B cell (primary cell): ENCODE data around the gene DPH2. TPM values are rescaled to one million over a fixed set of nuclear protein-coding genes. Genes with fewer than 3 reads are reported as not detected.

Source experiments
- ATAC-seq: fragments of 200-7000 bp; cut with Tn5 transposase; one replicate; pipeline ENCODE4 v1.10.0; 2021; ENCODE audit warnings: low read depth, mild to moderate bottlenecking, moderate number of reproducible peaks, moderate library complexity
- CTCF ChIA-PET: fragments of 350-600 bp; sonication (Branson Sonifier 250); formaldehyde crosslinking; loops from one replicate; lab custom pipeline; 2021; ENCODE audit warnings: antibody characterized with exemption, inconsistent platforms; lab: Charles Lee
- POLR2A ChIA-PET: fragments of 350-600 bp; sonication (Branson Sonifier 250); formaldehyde crosslinking; loops from one replicate; lab custom pipeline; 2021; ENCODE audit warnings: antibody characterized with exemption; lab: Charles Lee
- DNase-seq: peaks from one replicate; pipeline ENCODE4 v3.0.0; 2013
- H2AFZ ChIP-seq: 2 replicates; pipeline ENCODE4 v1.6.1; 2012; ENCODE audit warnings: mild to moderate bottlenecking, low read depth, low read length; ENCODE audit not compliant: insufficient read depth, poor library complexity, severe bottlenecking
- H3K27ac ChIP-seq, 2 donors: 1 replicate in 1 of 2; 2 replicates in 1 of 2; pipeline ENCODE4 v1.5.1; 2012 to 2013; ENCODE audit warnings: low read length in 2 of 2, mild to moderate bottlenecking in 2 of 2, moderate library complexity in 1 of 2
- H3K27me3 ChIP-seq, 4 experiments: fragments of 200-600 bp in 1 of 4; sonication (generic) in 1 of 4; replicated peaks in 1 of 4; 1 replicate in 2 of 4; 2 replicates in 2 of 4; pipeline versions ENCODE4 v1.6.1 to v1.7.0; 2013 to 2016; ENCODE audit warnings: low read length in 3 of 4, mild to moderate bottlenecking in 2 of 4, mixed read lengths in 1 of 4, moderate library complexity in 1 of 4; ENCODE audit not compliant: insufficient read depth in 4 of 4, control insufficient read depth in 3 of 4; ENCODE audit errors: control extremely low read depth in 1 of 4
- H3K36me3 ChIP-seq, 2 experiments: replicated peaks in 1 of 2; 1 replicate in 1 of 2; 2 replicates in 1 of 2; pipeline versions ENCODE4 v1.6.1 to v1.7.1; 2013; ENCODE audit warnings: low read length in 1 of 2; ENCODE audit not compliant: insufficient read depth in 2 of 2, control insufficient read depth in 1 of 2; ENCODE audit errors: control extremely low read depth in 1 of 2, extremely low read depth in 1 of 2
- H3K4me1 ChIP-seq, 2 donors: fragments of 200-600 bp in 1 of 2; sonication (generic) in 1 of 2; 1 replicate in 1 of 2; 2 replicates in 1 of 2; pipeline versions ENCODE4 v1.5.1 to v1.6.1; 2013 to 2017; ENCODE audit warnings: low read length in 2 of 2; ENCODE audit not compliant: control insufficient read depth in 2 of 2, insufficient read depth in 2 of 2
- H3K4me2 ChIP-seq: replicated peaks from 2 replicates; pipeline ENCODE3; 2012; ENCODE audit warnings: mild to moderate bottlenecking, low read depth, low read length; ENCODE audit not compliant: poor library complexity, severe bottlenecking
- H3K4me3 ChIP-seq, 5 experiments: fragments of 200-600 bp in 1 of 5; sonication (generic) in 1 of 5; 1 replicate in 3 of 5; 2 replicates in 2 of 5; pipeline versions ENCODE4 v1.5.1 to v1.7.0; 2011 to 2016; ENCODE audit warnings: low read length in 4 of 5, mild to moderate bottlenecking in 4 of 5, low read depth in 2 of 5, control low read depth in 1 of 5, moderate library complexity in 1 of 5; ENCODE audit not compliant: insufficient read depth in 1 of 5; ENCODE audit errors: control extremely low read depth in 1 of 5, extremely low read depth in 1 of 5
- H3K79me2 ChIP-seq: fragments of 200-600 bp; sonication (generic); one replicate; pipeline ENCODE4 v1.6.0; 2016; ENCODE audit warnings: low read length; ENCODE audit not compliant: control insufficient read depth, insufficient read depth
- H3K9ac ChIP-seq: fragments of 200-600 bp; sonication (generic); 2 replicates; pipeline ENCODE4 v1.6.1; 2017; ENCODE audit warnings: mild to moderate bottlenecking, low read length, moderate library complexity
- H3K9me3 ChIP-seq, 3 donors: one replicate each; pipeline versions ENCODE4 v1.6.1 to v1.7.1; 2013; ENCODE audit warnings: low read length in 2 of 3; ENCODE audit not compliant: control insufficient read depth in 2 of 3, insufficient read depth in 1 of 3; ENCODE audit errors: control extremely low read depth in 1 of 3
- H4K20me1 ChIP-seq: 2 replicates; pipeline ENCODE4 v1.6.0; 2012; ENCODE audit warnings: mild to moderate bottlenecking, low read length; ENCODE audit not compliant: insufficient read depth, control insufficient read depth, poor library complexity, severe bottlenecking
- H3K27ac Mint-ChIP-seq: one replicate; pipeline ENCODE4 v1.8.0; 2021; ENCODE audit warnings: mixed read lengths
- H3K27me3 Mint-ChIP-seq: one replicate; pipeline ENCODE4 v1.8.0; 2021; ENCODE audit warnings: mixed read lengths
- H3K4me1 Mint-ChIP-seq: one replicate; pipeline ENCODE4 v1.8.0; 2021; ENCODE audit warnings: mixed read lengths
- H3K4me3 Mint-ChIP-seq: one replicate; pipeline ENCODE4 v1.8.0; 2021; ENCODE audit warnings: mixed read lengths
- H3K9me3 Mint-ChIP-seq: one replicate; pipeline ENCODE4 v1.8.0; 2022; ENCODE audit warnings: mixed read lengths; ENCODE audit not compliant: insufficient read depth
- CTCF ChIP-seq: fragments of 200-600 bp; IDR thresholded peaks from one replicate; pipeline ENCODE4 v1.8.0; 2022; ENCODE audit warnings: antibody characterized with exemption, mild to moderate bottlenecking
- EZH2 ChIP-seq: IDR thresholded peaks from 2 replicates; pipeline ENCODE4 v1.6.1; 2012; ENCODE audit warnings: borderline replicate concordance, low read depth, mild to moderate bottlenecking, moderate library complexity, low read length; ENCODE audit not compliant: insufficient read depth, poor library complexity, severe bottlenecking
- WGBS: methylation state at CpG from one replicate; pipeline ENCODE4 v1.1.5; 2013; ENCODE audit warnings: missing lambda C conversion rate; ENCODE audit not compliant: insufficient coverage; 5-methylcytosine and 5-hydroxymethylcytosine counted together
- intact Hi-C: fragments of 100-400 bp; cut with micrococcal nuclease; formaldehyde crosslinking; loops from one replicate; pipeline ENCODE4 v1.10.0; 2022
- polyA plus RNA-seq: library from polyadenylated mRNA; depleted of rRNA; stranded (reverse); fragments of >200 nt; gene quantifications from 2 replicates; pipeline ENCODE4 v1.2.3, GENCODE V29; 2012
- total RNA-seq, 2 donors: library from RNA; stranded (reverse); fragments of 120-200 nt in 1 of 2; gene quantifications; 1 replicate in 1 of 2; 2 replicates in 1 of 2; pipeline versions ENCODE4 v1.2.3 to v1.2.4, GENCODE V29; 2013 to 2022

Gene DPH2
- total and polyA plus RNA-seq, 2 donors (not counting 1 experiment from before 2014, with no cell fraction given): 30.5 to 71.9 TPM

GRCh38 chr1:43982808-43983207 lies 13.0 kb downstream of the DPH2 start:
- no peak overlapping the region for H2AFZ ChIP-seq
- no peak for ATAC-seq
- WGBS: 96% methylated on average over 15 of the region's 15 CpGs

GRCh38 chr1:43983253-43983899 lies 13.6 kb downstream of the DPH2 start:
- no peak overlapping the region for H3K4me3 Mint-ChIP-seq

More at GRCh38 chr1:43982808-43983207, 13.0 kb downstream of the DPH2 start:
- Mint-ChIP-seq H3K27ac (no peak overlapping the region), H3K9me3 (no peaks in the 10 kb centered on the region), H3K4me1 (peaks cover 27% of the 10 kb centered on the region), H3K27me3 (no peaks in the 10 kb centered on the region), H3K4me3 (no peak overlapping the region)
- Histone ChIP-seq H4K20me1 (peaks cover 10% of the 10 kb centered on the region), H3K27me3 (no peaks in the 10 kb centered on the region), H3K9me3 (no peaks in the 10 kb centered on the region), H3K36me3 (peaks cover 0 to 5% of the 10 kb centered on the region in 2 experiments), H3K79me2 (no peaks in the 10 kb centered on the region), H3K27ac (no peak overlapping the region), H3K9ac (no peak overlapping the region), H3K4me3 (no peak overlapping the region), H3K4me1 (peaks cover 19 to 36% of the 10 kb centered on the region in 2 donors), H3K4me2 (no peak overlapping the region)
- no peak for TF ChIP-seq CTCF
- ChIA-PET POLR2A (no interaction called here), CTCF (no interaction called here)
- intact Hi-C loops: no loop called here
- DNase-seq: no peak

More at GRCh38 chr1:43983253-43983899, 13.6 kb downstream of the DPH2 start:
- Histone ChIP-seq H3K9me3 (no peaks in the 10 kb centered on the region), H3K79me2 (no peaks in the 10 kb centered on the region), H3K4me3 (no peak overlapping the region), H3K27me3 (no peaks in the 10 kb centered on the region), H3K4me1 (peaks cover 18 to 30% of the 10 kb centered on the region in 2 donors), H4K20me1 (peaks cover 4% of the 10 kb centered on the region), H3K9ac (no peak overlapping the region), H3K4me2 (no peak overlapping the region), H3K36me3 (peaks cover 0 to under 1% of the 10 kb centered on the region in 2 experiments), H2AFZ (no peak overlapping the region), H3K27ac (no peak overlapping the region)
- WGBS: 98% methylated on average over 7 of the region's 12 CpGs
- H3K4me1 Mint-ChIP-seq: peaks cover 23% of the 10 kb centered on the region
- intact Hi-C loops: no loop called here
- no peaks in the 10 kb centered on the region for H3K27me3 Mint-ChIP-seq
- H3K27ac Mint-ChIP-seq: no peak overlapping the region
- ATAC-seq (no peak), DNase-seq (no peak)
- CTCF ChIA-PET: no interaction called here
- no peaks in the 10 kb centered on the region for H3K9me3 Mint-ChIP-seq
- no peak for TF ChIP-seq EZH2
- no peak for TF ChIP-seq CTCF
- POLR2A ChIA-PET: no interaction called here
